ENCODE data around the gene AK4.
"Not testable (repeated sequence)": the region's sequence is repeated elsewhere in the genome, so short reads cannot be mapped to it uniquely, and the experiment has no call there.

The AK4 gene

DNA sequence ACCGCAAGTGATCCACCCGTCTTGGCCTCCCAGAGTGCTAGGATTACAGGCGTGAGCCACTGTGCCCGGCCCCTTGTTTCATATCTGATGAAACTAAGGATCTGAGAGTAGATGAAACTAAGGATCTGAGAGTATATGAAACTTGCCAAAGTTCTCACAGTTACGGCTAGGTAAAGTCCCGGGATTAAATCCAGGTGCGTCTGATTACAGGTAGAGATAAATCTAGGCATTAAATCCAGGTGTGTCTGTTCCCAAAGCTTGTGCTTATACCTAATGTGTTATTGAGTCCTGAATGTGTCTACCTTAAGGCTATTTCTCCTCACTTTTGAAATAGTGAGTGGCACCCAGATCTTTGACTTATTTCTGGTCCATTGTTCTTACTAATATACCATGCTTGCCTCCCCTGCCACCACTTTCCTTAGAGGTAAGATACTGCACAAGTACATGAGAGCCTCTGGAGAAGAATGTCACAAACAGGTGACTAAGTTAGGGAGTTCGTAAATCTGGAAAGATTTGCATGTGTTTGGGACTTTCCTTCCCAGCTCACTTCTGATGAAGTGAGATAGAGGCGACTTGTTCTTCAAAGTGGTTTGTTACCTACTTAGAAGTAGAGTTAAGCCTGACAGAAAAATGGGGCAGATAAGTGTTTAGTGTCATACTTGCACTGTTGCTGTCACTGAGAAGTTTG lies 66.5 kb downstream of the AK4 start:
- no peak for DNase-seq (ENCODE audit: low spot score)

DNA sequence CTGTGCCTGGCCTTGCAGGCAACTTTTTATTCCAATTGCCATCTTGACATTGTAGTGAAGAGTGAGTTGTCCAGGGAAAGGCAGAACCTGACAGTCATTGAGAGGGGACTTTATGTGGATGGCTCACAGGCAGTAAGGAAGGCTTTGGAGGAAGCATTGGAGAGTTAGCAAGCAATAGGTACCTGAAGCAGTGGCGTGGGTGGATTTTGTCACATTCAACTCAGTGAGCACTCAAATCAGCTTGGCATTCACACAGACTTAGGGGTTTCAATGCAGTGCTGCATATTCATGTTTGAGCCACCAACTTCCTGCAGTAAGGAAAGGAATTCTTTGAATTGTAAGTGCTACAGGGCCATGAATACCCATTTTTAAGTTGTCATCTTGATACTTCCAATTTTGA lies 69.0 kb downstream of the AK4 start:
- DNase-seq (ENCODE audit: low spot score): no peak

DNA sequence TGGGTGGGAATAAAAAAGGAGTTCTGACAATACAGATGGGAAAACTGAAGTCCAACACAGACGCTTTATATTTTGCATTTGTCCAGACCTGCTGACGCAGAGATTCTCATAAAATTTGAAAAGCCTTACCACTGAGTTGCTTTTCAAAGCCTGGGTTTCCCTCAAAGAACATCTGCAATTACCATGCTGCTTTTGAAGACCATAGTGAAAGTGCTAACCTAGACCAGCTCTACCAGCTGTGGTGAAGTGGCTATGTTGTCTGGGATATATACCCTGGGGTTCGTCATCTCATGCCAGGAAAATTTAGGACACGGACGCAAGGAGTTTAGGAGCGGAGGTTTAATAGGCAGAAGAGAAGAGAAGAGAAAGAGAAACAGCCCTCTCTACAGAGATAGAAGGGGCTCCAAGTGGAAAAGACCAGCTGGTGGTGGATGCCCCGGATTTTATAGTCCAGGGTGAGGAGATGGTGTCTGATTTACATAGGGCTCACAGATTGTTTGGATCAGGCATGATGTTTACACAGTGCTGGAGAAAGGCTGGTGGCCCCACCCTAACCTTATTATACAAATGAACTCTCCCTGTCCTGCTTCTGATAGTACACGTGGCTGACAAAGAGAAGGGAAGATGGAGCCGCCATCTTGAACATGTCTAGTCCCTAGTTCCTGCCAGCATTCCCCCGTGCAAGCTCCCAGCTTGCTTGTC lies 73.8 kb downstream of the AK4 start:
- no peak for DNase-seq (ENCODE audit: low spot score)

GRCh38 chr1:65222340-65222940 lies 74.4 kb downstream of the AK4 start:
- no peak for DNase-seq (ENCODE audit: low spot score)

DNA sequence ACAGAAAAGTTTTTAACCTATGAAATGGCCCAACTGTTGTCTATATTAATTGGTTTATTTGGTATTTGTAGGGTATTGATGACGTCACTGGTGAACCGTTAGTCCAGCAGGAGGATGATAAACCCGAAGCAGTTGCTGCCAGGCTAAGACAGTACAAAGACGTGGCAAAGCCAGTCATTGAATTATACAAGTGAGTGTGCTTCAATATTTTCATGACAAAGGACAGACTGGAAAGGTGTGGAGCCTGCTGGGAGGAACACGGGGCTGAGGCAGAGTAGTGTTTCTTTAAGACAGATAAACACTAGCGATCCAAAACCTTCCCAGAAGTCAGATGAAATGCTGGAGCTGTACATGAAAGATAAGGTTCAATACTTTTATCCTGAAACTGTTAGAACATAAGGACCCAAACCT lies 76.7 kb downstream of the AK4 start:
- DNase-seq (ENCODE audit: low spot score): no peak

DNA sequence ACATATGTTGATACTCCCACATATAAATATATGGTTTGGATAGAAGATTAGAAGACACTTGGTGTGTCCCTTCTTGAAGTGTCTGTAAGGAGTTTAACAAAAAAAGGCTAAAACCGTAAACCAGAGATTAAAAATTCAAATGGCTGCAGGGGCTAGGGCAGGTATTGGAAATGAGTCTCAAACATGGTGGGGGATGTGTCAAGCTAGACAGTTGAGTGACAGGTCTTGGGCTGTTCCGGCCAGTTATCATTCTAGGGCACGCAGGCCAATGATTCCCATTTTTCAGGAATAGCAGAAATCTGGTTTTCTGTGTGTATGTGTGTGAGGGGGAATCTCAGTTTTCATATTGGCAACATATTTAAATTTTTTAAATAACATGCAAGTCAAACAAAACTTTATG lies 77.2 kb downstream of the AK4 start:
- no peak for DNase-seq (ENCODE audit: low spot score)

DNA sequence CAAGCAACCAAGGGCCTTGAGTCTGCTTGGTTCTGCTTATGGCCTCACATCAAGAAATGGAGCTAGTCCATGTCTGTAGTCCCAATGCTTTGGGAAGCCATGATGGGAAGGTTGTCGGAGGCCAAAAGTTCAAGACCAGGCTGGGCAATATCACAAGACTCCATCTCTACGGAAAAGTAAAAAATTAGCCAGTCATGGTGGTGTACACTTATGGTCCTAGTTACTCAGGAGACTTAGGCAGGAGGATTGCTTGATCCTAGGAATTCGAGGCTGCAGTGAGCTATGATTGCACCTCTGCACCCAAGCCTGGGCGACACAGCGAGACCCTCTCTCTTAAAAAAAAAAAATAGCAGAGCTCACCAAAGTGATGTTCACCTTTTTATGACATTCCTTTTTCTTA lies 81.2 kb downstream of the AK4 start:
- DNase-seq (ENCODE audit: low spot score): no peak

DNA sequence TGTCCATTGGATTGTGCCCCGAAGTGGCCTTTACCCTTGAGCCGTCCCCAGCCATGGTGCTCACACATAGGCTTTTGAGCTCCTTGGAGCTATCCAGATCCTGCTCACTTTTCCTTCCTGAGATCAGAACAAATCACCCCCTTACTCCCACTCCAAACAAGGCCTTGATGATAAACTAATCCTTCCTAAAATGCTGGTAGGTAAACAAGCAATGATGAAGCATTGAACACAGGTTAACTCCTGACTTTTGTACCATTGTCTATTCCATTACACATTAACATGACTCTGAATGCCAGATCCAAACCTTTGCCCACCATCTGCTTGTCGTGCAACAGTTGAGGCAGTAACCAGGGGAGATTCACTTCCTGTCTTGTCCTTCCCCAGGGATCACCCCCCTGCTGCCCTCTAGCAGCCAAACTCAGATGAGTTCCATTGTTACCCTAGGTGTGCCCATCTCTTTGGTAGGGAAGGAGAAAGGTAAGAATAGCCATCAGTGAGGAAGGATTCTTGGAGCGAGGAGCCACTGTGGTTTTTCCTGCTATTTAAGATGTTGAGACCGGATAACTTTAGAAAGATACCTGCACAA lies 81.8 kb downstream of the AK4 start:
- no peak for DNase-seq (ENCODE audit: low spot score)

DNA sequence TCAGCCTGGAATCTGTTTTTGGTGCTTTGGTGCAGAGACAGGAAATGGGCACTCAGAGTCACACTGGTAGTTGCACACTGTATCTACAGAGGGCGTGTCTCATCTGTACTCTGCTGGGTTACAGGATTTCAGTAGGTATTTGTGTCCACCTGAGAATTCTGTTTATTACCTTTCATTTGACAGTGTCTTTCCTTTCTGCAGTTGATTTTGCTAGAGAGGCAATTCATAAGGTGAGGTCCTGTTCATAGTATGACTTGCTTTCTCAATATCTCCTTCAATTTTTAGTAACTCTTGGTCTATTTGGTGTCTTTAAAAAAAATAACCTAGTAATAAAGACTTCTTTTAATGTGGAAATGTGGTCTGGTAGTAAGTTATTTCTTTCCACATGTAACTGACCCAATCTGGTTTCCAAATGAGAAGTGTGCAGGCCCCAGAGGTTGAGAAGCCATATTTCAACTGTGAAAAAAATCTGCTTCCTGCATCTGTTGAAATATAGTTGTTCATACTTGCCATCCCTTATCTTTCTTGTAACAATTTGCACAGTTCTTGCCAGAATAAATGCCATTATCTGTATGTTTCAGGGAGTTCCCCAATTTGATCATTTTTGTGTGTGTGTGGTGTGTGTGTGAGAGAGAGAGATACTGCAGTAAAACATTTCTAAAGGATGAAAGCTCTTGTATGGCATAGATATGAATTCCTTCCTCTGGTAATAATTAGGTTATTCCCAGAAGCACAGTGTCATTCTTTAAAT lies 82.9 kb downstream of the AK4 start:
- no peak for DNase-seq (ENCODE audit: low spot score)

DNA sequence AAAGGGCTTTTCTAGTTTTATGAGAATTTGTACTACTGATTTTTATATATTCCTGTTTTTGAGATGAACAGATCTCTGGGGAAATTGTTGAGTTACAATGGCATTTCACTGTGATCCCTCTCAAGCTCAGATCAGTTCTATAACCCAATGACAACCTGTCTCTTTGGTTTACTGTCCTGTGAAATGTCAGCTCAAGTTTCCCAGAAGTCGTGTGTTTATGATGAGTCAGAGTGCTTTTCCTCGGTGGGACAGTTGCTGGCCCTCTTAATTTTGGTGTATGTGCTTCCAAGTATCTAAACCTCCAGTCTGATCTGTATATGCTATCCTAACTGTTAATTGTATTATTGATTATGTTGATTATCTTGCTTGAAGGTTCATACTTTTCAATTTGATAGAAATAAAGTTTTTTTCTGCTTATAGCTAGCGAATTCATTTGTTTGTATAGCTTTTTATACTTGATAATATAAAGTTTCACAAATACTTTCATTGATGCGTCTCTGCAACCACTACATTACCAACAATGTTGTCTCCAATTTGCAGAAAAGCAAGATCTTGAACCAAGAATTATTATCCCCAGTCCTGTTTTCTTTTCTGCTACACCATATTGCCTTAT lies 83.8 kb downstream of the AK4 start:
- no peak for DNase-seq (ENCODE audit: low spot score)

GRCh38 chr1:65232461-65232990 lies 84.5 kb downstream of the AK4 start:
- no peak for DNase-seq (ENCODE audit: low spot score)

- DNase-seq (ENCODE audit: low spot score): no peak
Measured at GRCh38 chr1:65233782-65234181, 85.8 kb downstream of the AK4 start.

DNA sequence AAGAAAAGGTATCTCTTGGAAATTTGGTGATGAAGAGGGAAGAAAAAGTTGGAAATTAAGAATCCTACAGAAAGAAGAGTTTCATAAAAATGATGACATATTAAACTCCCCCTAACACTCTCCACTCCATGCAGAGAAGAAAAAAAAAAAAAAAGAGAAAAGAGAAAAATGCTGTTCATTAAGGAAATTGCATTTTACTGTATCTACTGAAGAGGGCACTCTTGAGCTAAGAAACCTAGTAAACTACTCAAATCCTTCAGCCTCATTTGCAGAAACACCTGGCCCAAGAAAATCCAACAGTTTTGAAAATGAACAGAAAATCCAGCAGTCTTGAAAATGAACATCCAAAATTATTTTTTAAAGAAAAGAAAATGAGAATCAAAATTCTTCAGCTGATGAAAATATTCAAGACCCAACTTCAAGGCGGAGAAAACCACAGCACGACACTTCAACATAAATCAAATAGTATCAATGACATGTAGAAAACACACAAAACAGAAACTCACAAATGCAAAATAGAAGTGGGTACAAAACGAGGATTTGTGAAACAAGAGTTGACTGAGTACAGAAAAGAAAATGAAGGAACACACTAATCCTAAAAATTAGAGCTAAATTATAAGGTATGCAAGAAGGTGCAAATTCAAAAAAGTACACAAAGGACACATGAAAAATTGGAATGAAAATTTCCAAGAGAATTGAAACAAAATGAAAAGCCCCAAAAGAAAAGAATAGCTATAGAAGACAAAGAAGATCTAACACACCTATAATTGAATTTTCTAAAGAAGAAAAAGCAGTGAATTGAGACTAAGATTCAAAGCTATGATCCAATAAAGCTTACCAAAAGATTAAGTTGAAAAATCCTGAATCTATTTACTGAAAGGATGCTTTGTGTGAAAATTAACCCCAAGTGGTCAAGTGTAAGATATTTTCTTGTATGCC lies 88.1 kb downstream of the AK4 start:
- peak; percentile 17 for DNase-seq (ENCODE audit: low spot score)

GRCh38 chr1:65237088-65237487 lies 89.1 kb downstream of the AK4 start:
- not testable (repeated sequence) for DNase-seq (ENCODE audit: low spot score)

GRCh38 chr1:65237503-65237902 lies 89.5 kb downstream of the AK4 start:
- DNase-seq (ENCODE audit: low spot score): no peak

- DNase-seq (ENCODE audit: low spot score): no peak
Measured at GRCh38 chr1:65238010-65238409, 90.0 kb downstream of the AK4 start.

- DNase-seq (ENCODE audit: low spot score): no peak
Measured at GRCh38 chr1:65243491-65243890, 95.5 kb downstream of the AK4 start.

DNA sequence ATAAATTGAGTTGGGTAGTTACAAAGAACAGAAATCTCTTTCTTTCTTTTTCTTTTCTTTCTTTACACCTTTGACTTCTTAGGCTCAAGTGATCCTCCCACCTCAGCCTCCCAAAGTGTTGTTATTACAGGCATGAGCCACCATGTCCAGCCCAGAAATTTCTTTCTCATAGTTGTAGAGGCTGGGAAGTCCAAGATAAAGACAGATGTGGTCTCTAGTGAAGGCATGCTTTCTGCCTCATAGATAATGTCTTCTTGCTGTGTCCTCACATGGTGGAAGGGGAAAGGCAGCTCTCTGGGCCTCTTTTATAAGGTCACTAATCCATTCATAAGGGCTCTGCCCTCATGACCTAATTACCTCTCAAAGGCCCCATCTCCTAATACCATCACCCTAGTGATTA lies 97.3 kb downstream of the AK4 start:
- no peak for DNase-seq (ENCODE audit: low spot score)

DNA sequence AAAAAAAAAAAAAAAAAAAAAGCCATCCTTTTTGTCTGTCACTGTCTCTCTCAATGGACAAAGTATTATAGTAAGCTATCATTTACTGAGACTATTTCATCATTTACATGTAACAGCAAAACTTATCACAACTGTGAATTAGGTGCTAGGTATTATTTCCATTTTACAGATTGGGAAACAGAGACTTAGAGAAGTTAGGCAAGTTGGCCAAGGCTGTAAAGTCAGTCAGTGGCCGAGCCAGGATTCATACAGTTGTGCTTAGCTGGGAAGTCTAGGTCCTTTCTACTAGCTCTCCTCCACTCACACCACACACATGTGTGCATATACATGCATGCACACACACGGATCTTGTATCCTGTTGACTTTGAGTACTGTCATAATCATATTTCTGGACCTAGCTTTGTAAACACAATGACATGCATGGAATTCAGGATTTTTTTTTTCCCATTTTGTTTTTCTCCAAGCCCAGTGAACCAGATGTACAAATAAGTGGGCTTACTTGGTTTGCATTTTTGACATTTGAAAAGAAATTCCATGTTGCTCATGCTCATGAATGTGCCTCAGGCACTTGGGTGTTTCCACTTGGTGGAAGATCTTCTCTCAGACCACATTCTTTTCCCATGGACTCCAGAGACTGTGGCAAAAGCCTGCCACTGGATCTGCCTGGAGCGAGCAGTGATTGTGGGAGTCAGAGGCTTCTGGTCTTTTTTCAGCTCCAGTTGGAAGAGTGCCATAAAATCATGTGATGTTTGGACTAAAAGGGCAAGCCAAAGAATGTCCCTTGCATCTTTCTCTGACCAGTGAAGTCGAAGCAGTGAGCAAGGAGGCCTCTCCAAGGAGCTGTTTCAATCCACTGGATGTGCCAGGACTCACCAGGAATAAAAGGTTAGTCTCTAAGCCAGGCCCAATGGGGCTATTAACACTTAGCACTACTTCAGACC lies 99.7 kb downstream of the AK4 start:
- DNase-seq (ENCODE audit: low spot score): peak; percentile 70

All from COLO829 (cell line).